Activated CD4-positive, alpha-beta T cell treated with anti-CD3 and anti-CD28 coated beads, Interleukin-10, Interleukin-2, amounts not matched to agents 100 ng/mL and 50 ng/mL, durations not matched to agents 16 hours and 8 hours (primary cell): ENCODE results near the gene RNU1-3.
"Not testable (repeated sequence)": the region's sequence is repeated elsewhere in the genome, so short reads cannot be mapped to it uniquely, and the experiment has no call there.

Experiments
- DNase-seq: peaks from one replicate; pipeline ENCODE4 v3.0.0-alpha.2; 2020

Gene RNU1-3

DNA sequence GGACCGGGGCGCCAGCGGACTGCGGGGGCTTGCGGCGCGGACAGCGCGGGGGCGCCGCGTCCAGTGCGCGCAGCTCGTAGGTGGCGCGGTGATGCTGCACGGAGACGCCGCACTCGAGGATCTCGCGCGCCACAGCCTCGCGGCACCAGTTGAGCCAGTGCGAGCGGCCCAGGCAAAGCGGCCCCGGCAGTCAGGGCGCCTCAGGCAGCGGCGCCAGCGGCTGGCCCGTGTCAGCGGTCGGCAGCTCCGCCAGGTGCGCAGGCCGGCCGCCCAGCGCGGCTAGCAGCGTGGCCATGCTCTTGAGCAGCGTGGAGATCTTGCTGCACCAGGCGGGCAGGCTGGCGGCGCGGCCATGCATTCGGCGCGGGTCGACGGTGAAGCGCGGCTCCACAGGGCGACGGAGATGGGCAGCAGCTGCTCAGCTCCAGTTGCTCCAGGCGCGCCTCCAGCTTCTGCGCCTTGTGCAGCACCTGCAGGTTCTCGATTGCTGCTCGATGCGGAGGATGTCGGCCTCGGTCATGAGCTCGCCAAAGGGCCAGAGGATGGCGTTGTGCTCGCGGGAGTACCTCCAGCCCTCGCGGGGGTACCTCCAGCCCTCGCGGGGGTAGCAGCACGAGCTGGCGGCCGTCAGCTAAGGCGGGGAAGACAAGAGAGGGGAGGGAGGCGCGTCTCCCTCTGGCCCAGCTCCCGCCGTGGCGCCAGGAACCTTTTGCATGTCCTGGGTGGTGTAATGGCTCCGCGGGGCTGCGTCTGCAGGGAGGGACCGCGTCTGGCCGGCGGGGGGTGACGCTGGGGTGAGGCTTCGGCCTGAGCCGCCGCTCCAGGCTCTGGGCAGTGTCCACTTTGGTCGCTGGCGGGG, 26.9 kb upstream of the RNU1-3 start:
- not testable (repeated sequence) for DNase-seq

DNA sequence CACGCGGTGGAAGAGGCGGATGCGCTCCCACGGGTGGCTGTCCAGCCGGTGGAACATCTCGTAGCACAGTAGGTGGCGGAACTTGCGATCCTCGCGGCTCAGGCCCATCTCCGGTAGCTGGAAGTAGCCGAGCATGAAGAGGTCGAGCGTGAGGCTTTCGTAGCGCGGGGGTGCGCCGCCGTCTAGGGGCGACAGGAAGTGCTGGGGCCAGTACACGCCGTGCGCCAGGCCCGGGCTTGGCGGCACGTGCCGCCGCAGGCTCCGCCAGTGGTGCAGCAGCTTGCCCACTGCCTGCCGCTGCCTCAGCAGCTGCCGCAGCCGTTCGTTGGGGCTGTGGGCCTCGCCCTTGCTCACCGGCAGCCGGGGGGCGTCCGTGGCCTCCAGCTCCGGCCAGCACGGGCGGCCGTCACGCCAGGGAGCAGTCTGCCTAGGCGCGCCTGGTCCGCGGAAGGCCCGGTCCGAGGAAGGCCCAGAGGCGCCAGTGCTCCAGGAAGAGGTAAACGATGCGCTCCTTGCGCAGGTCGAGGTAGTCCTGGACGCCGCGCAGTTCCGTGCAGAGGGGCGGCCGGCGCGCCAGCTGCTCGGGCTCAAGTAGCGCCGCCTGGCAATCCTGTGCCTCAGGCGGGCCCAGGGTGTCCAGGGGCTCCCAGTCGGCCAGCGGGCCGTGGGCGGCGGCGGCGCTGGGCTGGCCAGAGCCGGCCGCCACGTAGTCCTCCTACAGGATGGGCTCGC, 26.1 kb upstream of the RNU1-3 start:
- DNase-seq, result not testable (repeated sequence)

DNA sequence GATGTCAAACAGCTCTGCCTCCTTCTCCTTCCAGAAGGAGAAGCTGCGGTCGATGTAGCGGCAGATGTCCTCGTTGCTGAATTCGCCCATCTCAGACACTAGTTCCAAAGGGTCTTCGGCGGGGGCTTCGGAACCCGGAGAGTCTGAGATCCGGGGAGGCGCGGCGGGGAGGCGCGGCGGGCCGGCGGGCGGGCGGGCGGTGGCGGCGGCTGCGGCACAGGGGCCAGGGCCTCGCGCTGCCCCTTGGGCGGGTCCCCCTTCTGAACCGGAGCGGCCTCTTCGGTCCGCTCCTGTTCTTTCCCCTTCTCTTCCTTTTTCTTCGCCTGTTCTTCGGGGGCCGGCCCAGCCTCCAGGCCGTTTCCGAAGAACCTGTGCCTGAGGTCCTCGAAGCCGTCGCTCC, 25.5 kb upstream of the RNU1-3 start:
- not testable (repeated sequence) for DNase-seq

DNA sequence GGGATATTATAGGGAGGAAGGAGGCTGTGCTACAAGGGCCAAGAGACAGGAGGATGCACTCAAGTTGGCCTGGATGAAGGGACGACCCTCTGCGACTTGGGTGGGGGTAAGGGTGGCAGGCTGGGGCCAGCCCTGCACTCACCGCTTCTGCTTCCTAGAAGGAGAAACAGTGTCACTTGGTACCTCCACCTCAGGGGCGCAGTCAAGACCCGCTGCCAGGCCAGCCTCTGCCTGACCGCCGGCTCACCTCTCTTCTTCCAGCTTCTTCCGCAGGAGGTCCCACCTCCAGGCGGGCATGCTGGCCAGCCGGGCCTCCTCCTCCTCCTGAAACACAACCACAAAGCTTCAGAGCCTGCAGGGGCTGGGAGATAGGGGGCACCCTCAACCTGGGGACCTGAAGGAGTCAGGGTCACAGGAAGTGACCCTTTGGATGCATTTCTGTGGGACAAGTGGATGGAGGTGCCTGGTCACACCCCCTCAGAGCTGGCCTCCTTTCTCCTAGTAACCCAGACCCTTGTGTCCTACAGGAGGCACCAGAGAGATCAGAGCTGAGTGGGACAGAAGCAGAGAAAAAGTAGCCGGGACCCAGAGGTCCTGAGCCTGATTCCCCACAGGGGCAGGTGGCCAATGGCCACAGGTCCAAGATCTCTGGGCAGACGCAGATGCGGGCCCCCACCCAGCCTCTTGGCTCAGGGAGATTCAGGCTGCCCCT, 24.4 kb upstream of the RNU1-3 start:
- not testable (repeated sequence) for DNase-seq

DNA sequence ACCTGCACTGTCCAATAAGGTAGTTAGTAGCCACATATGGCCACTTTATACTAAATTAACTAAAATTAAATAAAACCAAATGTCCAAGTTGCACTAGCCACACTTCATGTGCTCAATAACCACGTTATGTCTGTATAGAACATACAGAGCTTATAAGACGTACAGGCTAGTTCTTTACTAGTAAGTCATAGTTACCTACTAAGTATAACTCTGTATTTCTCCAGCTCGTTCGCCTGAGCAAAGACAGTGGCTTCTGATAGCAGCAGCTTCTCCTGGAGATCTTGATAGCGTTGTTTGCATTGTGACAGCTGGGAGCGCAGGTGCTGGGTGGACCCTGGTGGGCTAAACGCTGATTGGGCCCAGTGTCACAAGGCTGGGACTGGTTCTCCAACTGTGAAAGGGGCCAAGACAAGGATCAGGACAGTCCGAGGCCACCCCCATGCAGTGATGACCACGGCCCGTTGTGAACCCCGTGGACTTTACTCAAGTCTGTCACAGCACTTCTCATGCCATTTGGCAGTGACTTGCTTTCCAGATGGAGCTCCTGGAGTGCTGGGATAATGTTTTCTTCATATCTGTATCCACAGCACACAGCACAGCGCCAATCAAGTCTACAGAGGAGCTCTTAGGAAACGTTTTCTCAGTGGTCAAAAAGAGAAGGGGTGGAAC, 20.5 kb upstream of the RNU1-3 start:
- DNase-seq, result not testable (repeated sequence)

DNA sequence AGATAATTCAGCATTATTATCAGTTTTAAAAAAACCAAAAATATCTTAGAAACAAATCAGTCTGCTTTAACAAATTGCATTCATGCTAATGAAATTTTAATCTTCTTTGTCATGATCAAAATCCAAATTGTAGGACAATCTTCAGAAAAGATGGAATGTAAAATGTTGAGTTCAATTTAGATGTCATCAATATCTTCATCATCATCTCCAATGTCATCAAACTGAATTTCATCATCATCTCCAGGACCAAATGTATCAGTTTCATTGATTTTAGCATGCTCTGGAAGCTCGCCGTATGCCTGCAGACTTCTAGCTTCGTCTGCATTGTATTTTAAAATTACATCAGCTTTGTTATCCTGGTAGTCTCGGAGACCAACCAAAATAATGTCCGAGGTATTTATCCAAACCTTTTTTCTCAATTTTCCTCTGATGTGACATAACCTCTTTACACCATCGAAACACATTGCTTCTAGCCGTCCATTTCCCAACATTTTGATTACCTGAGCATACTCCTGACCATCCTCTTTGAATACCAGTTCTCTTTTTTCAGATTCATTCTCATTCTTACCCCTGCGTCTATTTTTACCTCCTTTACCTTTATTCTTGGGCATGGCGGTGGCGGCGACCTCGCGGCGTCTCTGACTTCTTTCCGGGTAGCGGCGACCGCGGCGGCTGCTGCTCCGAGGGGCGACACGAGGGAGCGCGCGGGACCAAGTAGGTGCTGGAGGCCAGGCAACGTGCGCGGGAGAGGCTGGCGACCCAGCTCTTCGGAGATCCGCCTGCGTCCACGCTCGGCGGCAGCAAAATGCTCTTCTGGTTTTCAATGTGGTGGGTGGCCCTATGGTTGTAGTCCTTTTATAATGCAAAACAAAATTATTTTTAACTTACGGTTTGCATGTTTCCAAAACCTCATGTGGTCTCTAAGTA, 19.0 kb upstream of the RNU1-3 start:
- DNase-seq, result not testable (repeated sequence)

DNA sequence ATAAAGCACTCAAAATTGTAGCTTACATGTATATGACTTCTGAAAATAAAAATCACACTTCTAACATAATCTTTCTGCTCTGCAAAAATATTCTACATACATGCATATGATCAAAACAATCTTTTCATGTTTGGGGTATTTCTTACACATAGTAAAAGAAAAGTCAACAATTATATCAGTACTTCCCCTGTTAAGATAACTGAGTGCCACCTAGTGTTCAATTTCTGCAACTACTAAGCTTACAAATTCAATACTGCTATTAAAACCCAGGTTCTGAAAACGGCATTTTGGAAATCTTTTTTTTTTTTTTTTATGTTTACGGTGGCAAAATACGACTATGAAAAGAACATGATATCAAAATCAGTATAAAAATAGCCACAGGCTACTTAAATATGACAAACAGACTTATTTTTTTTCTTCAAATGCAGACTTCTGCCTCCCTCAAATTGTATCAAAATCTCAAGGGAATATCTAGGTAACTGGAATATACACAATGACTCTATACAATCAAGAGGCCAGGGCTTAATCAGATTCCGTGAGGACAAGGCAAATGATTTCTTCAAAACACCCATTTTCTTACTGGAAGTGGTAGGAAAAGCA, 18.1 kb upstream of the RNU1-3 start:
- DNase-seq, result not testable (repeated sequence)

DNA sequence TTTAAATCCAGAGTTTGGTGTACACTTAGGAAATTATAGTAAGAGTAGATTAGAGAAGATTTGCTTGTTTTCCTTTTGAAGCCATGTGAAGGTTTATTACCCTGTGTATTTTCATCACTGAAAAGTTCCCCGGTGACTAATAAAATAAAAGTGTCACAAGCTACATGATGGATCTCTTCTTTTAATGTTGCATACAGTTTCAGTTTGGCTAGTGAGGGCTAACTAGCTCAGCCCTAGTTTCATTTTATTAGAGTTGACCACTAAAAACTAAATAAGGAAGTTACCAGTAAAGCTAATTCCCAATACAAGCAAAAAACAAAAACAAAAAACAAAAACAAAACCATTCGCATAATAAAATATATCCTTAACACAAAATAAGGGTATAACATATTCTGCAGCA, 17.4 kb upstream of the RNU1-3 start:
- DNase-seq, result not testable (repeated sequence)

DNA sequence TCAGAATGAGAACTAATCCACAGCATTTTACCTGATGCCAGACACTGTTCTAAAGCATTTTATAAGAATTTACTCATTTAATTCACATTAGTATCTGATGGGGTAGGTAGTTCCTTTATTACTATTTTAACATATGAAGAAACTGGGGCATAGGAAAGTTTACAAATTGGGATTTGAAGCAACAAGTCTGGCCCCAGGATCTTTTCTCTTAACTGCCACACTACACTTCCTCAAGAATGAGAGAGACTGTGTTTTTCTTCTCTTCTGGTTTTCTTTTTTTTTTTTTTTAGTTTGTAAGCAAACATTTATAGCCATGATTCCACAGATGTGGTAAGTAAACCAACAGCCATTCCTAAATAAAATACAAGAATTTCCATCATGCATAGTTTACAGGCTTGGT, 16.1 kb upstream of the RNU1-3 start:
- DNase-seq, result not testable (repeated sequence)

DNA sequence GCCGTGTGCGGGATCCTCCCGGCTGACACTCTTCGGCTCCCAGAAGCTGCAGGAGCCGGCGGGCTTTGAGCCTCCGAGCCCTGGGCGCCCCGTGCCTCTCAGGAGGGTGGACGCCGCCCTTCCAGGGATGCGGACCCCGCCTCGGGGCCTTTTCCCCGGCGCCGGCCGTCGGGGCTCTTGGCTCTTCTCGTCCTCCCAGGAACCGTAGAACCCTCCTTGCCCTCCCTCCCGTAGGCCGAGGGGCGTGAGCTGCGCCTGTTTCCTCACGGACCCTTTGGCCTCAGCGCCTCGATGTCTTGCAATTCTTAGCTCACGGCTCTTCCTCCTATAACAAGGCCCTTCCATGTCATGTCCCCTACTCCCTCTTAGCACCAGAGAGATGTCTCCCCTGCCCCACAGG, 13.6 kb upstream of the RNU1-3 start:
- DNase-seq, result not testable (repeated sequence)

DNA sequence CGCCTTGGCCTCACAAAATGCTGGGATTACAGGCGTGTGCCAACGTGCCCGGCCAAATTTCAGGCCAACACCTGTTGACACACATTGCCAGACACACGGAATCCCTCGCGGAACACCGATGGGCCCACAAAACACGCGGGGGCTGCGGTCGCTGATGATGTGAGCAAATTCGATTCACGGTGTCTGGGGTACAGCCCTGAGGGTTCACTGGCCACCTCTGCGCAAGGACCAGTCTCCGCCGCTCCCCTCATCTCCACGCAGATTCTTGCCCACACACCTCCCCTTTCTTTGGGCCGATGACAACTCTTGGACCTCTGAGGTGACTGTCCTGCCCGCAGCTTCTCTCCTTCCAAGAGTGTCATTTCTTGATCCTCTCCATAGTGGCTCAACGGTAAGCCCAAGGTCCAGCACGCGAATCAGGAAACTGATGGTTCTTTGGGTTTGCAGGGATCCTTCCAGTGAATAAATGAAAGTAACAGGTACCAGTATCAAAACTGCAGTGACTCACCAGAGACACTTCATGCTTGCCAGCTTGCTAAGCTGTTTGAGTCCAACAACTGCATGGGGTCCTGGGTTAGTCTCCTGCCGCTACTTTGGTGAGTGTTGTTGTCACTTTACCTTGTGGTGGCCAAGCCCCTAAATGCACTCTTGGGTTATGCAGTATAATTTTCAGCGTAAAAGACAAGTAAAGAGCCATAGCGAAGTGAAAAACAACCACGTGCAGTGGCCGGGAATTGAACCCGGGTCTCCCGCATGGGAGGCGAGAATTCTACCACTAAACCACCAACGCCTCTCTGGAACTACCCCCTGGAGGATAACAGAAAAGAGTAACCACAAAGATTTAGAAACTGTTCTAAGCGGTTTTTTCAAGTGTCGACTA, 11.0 kb upstream of the RNU1-3 start:
- peak; percentile 79 for DNase-seq

DNA sequence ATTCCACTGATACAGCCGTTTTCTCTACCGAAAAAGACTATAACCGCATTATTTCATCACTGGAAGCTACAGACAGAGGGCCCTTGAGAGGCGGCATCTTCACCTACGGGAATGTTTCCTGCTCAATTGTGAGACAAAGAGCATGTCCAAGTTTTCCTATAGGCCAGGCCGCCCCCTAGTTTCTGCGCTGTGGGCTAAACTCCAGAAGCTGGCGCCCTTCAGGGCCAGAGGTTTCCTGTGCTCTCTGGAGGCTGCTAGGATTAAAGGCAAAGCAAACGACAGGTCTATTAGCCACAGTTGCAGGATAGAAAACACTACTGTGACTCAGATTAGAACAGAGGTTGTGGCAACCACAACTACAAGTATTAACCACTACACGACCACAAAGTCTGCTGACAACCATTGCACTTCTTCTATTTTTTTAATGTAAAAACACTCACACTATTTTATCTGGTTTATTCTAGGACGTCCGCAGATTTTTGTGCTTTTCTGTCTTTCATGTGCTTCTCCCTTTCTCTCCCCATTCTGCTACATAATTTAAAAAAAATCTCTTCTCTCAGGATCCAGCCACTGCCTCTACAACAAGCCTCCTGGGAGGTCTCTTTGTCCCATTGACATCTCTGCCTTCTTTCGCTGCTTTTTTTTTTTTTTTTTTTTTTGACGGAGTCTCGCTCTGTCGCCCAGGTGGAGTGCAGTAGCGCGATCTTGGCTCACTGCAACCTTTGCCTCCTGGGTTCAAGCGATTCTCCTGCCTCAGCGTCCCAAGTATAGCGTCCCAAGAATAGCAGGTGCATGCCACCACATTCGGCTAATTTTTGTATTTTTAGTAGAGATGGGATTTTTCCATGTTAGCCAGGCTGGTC, 10.1 kb upstream of the RNU1-3 start:
- peak; percentile 83 for DNase-seq

DNA sequence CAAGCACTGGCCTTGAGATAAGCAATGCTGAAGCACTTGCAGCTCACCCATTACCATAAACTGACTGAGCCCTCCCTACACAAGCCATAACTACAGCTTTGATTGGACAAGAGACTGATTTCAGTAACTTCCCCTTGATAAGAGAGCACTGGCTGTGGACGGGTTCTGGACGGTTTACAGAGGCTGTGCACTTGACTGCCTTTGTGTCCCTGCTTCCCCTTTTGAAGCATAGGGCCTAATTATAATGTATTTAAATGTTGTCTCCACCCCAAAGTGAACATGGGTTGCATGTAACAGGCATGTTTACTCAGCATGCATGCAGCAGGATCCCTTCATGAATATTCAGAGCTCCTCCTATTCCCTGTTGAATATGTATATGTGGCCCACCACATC, 8.4 kb upstream of the RNU1-3 start:
- DNase-seq, result not testable (repeated sequence)

DNA sequence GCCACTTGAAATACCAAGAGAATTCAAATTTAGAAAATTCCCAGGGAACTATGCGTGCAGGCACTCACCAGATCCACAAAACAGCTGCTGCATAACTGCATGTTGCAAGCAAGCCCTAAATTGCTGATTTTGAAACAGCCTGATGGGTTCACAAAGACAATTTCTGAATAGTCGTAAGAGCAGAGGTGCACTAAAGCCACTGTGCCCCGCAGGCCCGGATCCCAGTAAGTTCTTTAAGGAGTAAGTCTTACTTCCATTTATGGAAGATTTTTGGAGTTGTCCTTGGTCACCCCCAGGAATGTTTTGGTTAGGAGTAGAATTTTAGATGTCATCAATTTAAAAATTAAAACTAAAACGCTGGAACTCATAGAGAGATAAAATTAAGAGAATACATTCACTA, 7.2 kb upstream of the RNU1-3 start:
- DNase-seq, result not testable (repeated sequence)

DNA sequence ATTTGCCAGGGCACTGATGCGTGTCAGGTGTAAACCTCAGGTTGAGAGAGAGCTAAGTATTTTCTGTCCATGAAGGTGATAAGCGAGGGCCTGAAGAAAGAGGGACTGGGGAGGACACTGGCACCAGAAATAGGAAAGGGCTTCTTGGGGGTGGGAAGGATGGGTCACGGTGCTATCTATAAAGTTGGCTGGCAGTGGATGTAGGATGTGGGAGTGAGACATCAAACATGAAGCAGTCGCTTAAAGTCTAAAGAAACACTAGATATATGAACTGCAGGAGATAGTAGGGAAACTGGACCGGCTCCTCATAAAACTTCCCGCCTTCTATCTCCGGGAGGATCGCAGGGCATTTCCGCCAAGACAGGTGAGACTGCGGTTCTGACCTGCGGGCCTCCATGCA, 912 bp downstream of the RNU1-3 start:
- DNase-seq, result not testable (repeated sequence)

DNA sequence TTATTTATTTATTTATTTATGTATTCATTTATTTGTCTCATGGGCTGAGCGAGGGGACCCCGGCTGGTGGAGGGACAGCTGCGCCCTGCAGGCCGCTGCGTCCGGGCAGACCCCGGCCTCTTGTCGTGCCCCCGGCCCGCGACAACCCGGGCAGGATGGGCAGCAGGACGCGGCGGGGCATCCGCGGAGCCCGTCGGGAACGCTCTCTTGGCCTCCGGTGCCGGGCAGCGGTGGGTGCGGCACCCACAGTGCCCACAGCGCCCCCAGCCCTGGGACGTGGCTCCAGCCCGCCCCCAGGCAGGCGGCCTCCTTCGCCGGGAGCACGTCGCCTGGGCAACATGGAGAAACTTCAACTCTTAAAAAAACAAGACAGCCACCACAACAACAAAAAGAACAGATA, 8.5 kb downstream of the RNU1-3 start:
- DNase-seq, result not testable (repeated sequence)

DNA sequence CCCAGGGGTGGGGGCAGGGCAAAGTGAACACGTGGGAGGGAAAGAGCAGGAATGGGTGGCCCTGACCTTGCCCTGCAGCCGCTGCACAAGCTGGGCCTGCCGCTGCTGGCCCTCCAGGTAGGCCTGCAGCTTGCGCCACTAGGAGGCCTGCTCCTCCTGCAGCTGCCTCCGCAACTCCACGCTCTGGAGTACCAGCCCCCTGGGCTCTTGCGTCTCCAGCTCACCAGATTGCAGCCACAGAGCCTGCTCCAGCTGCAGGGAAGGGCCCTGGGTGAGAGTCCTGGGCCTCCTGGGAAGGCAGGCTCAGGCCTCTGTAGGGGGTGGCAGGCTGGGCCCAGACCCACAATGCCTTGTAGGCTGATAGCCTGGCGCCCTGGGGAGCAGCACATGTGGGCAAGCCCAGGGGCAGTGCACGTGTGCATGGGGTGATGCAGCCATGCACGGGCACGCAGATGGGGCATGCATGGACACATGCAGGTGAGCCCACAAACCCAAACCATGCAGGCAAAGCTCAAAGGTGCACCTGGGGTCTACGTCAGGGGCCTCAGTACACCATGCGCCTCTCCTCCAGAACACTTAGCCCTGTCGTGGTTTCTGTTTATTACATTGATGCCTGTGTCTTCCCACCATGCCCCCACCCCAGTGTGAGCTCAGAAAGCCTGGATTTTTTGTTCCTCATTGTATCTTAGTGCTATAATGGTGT, 9.6 kb downstream of the RNU1-3 start:
- DNase-seq, result not testable (repeated sequence)

DNA sequence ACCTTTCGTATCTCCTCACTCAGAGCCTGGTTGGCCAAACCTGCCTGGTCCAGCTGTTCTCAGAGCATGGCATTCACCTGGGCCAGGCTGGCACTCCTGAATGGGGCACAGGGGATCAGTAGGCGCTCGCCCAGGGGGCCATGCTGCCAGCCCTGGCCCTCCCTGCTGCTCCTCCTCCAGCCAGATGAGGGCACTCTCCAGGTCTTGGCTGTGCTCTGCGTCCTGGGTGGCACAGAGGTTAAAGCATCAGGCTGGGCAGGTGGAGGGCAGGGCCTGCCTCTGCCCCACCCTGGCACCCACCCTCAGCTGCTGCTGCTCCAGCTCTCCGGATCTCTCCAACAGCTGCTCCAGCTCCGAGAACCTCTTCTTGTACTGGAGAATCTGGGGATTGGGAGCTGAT, 10.2 kb downstream of the RNU1-3 start:
- not testable (repeated sequence) for DNase-seq

DNA sequence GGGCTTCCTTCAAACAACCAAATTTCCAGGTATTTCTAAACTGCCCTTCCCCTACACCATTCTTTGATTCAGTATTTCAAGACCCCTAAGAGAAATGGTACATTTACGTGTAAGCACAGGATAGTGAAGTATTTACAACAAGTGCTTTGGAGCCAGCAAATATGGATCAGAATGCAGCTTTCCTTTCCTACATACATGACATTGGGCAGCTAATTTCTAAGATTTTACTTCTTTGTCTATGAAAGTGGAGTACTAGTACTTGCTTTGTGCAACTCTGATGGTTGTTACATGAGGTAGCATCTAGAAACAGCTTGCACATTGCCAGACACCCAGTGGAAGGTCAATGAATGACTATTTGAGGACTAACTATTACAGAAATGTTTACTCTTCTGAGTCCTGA, 15.2 kb downstream of the RNU1-3 start:
- not testable (repeated sequence) for DNase-seq
